NCI-H345 treated with DMSO at 0.1 percent for 48 hours (cell line): ENCODE data around the gene SCEL.

Source experiments
- DNase-seq: peaks from one replicate; lab custom pipeline; 2025; ENCODE audit not compliant: unreplicated experiment; lab: John Stamatoyannopoulos, UW

SCEL gene

DNA sequence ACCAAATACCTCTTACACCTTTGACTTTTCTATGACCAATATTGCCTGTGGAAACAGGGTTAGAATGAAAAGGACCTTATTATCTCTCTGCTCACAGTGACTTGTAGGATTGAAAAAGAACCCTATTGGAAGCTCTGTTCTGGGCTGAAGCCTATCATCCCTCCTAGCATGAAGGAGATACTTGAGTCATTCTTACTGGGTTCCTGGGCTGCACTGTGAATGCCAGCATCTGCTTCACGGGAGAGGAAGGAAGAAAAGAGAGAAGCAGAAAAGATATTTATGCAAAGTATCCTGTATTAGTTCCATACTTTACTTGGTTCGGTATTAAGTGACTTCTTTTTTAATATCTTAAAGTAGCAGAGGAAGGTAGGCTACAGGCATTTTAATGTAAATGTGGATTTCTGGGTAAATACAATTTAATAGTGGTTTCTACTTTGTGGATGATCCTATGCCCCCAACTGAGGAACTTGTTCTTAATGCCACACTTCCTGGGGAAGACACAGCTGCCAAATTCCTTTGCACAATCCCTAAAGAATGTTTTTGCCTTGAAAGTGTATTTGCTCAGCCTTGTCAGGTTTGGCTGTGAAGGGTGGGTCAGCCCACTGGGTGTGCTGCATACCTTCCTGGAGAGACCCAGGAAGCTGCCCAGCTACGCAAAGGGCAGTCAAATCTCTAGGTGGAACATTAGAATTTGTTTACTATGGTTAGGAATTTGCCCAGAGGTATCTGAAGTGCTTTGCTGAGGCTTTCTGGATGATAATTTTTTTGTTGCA, 13.7 kb upstream of the SCEL start:
- DNase-seq: no peak

DNA sequence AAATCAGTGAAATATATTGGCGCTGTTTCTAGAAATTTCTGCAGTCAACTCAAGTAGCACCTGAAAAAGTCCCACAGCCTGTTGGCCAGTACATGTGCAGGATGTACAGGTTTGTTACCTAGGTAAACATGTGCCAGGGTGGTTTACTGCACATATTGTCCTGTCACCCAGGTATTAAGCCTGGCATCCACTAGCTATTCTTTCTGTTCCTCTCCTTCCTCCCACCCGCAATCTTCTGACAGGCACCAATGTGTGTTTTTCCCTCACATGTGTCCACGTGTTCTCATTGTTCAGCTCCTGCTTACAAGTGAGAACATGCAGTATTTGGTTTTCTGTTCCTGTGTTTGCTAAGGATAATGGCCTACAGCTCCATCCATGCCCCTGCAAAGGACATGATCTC, 13.1 kb upstream of the SCEL start:
- DNase-seq: no peak

GRCh38 chr13:77523386-77523785, 12.1 kb upstream of the SCEL start:
- DNase-seq: no peak

DNA sequence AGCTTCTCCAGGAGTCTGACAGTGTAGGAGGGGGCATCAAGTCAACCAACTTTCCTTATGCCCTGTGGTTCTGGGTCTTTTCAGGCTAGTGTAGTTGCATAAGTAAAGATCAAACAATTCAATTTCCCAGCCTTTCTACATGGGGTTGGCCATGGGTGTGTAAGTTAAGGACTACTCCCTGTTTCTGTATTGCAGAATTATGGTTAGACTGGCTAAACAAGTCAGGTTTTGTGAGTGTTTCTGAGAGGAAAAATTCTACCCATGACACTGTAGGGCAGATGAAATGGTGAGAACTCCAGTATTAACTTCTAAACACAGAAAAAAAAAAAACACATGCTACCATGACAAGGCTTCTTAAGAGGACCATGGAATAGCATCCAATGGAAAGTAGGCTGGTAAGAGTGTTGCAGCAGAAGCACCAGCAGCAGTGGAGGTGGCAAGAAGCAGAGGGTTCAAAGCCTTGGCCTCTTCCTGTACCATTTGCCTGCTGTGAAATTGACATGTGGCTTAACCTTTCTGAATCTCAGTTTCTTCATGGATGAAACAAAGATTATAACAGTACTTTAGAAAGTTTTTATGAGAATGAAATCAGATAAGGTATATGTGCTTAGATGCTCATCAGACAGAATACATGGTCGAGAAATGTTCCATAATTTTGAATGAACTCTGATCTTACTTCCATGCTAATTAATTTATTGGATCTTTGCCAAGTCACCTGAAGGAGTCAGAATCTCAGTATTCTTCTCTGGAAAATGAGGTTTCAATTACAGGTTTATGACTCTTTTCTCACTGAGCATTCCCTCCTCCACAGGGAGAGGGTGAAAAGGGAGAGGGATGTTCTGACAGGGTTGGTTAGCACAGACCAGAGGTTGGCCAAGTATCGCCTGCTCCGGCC, 11.4 kb upstream of the SCEL start:
- DNase-seq: no peak

- DNase-seq: no peak
Observed at GRCh38 chr13:77528414-77528813, 7.1 kb upstream of the SCEL start.

DNA sequence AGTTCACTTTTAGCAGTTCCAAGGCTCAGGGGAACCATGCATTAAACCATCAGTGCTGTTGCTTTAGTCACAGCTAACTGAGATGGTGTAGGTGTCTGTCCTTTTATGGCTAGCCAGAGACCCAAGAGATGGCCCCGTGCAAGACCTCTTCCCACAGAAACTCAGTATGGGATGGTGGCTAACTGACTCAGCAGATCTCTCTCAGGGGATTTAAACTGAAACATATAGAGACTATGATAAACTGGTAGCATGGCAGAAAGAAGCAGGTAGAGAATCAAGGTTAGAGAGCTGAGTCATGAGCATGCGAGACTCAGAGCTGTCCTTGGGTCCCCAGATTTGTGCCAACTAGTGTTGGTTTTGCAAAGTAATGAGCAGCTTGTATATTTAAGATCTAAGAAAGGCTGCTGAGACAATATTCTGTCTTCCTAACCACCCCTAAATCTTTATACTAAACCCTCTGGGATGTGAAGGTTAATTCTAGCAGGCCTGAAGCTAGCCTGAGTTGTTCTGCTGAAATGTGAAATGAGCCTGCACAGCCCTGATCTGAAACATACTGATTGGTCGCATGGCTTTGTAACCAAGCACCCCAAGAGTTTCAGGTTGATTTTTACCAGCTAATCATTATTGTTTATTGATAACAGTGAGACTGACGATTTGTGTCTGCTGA, 6.5 kb upstream of the SCEL start:
- no peak for DNase-seq

DNA sequence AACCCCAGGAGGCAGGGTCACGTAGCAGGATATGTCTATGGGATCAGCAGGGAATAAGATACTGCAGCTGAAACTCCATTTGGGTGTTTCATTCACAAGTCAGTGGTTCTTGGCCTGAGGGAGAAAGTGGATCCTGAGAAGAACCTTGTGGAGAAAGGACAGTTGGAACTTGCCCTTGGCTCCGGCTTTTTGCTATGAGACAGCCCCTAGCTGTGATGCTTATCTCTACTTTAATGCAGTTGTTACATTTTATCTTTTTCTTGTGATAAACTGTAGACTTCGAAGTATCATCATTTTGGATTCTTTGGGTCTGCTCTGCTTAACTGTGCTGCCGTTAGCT, 6.0 kb upstream of the SCEL start:
- DNase-seq: no peak

DNA sequence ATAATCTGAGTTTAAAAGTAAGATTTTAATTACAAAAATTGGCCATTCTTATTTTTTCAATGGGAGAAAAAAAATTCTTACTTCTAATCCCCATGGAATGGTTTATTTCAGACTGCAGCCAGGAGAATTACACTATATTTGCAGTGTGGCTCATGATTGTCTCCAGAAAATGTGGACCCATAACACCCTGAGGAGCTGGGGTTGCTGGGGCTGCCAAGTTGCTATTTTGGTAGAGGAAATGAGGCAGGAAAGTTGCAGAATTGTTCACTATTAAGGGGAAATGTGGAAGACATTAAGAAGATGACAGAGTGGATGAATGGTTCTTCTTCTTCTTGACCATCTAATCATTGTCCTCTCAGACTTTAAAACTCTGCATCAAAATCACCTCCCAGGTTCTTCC, 4.6 kb upstream of the SCEL start:
- no peak for DNase-seq

DNA sequence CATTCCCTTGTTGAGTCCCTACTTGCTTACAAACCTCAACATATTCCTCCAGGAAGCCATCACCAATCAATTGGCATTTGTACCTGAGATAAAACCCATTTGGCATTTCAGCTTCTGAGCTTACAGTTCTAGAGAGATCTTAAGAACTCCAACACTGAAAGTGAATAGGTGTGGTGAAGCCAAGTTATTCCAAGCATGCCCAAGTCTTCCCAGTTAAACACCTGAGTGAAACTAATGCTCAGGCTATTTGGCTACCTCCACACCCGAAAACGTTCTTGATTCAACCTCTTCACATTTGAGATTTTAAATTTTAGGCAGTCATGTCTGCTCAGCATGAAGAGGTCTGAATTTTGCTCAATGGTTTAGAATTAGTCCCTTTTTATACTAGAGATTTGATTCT, 2.5 kb upstream of the SCEL start:
- no peak for DNase-seq

DNA sequence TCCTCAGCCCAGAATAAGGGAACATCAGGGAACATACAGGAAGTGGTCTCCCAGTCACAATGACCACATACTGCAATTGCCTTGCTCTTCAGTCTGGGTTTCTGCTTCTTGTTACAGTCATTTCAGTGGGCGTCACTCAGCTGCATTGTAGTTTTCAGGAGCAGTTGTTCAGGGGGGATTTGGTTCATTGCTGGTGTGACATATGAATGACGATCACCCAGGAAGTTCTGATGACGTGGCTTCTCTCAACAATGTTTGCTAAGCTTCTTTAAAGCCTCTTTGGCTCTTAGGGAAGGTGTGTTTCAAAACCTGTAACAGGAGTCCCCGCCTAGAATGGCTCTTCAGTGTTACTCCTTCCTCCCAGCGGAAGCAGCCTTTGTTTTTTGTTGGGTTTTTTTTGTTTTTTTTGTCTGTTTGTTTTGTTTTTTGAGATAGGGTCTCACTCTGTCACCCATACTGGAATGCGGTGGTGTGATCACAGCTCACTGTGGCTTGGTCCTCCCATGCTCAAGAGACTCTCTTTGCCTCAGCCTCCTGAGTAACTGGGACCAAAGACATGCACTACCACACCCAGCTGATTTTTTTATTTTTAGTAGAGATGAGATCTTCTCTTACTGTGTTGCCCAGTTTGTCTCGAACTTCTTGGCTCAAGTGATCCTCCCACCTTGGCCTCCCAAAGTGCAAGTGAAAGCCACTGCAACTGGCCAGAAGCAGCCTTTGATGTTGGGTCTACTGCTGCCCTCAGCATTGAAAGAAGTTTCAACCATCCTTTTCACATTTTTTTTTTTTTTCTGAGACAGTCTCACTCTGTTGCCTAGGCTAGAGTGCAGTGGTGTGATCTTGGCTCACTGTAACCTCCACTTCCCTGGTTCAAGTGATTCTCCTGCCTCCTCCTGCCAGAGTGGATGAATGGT, 1.4 kb upstream of the SCEL start:
- no peak for DNase-seq

DNA sequence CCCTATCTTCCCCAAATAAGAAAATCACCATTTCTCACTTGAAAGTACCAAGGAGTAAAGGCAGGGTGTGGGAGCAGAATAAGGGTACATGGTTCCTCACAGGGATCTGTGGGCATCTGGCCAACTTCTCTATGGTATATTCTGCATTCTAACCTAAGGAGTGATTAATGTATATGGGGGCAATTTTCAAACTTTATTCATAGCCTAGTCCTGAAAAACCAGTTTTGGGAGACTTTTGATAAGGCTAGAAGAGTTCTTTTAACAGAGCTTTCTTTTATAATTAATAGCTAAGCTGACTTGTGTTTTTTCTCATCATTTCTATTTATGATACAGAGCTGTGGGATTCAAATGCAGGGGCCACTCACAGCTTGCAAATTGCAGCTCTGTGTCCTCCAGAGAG, 852 bp downstream of the SCEL start:
- no peak for DNase-seq

GRCh38 chr13:77537289-77537919, 1.9 kb downstream of the SCEL start:
- no peak for DNase-seq

DNA sequence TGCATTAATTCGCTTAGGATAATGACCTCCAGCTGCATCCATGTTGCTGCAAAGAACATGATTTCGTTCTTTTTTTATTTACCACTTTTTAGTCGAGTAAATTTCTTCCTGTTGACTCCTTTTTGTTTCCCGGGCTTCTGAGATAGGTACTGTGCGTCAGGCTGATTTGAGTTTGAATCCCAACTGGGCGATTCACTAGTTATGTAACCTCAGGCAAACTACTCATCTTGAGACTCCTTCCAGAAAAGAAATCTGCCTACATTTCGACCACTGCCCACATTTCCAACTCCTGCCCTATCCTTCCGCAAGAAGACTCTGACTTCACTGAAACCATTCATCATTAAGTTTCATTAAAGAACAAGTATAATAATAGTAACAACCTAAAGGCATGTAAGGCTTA, 8.2 kb downstream of the SCEL start:
- DNase-seq: no peak

GRCh38 chr13:77544355-77544754, 8.8 kb downstream of the SCEL start:
- no peak for DNase-seq

GRCh38 chr13:77544758-77545338, 9.3 kb downstream of the SCEL start:
- DNase-seq: no peak

- DNase-seq: no peak
Observed at GRCh38 chr13:77545626-77546412, 10.3 kb downstream of the SCEL start.

DNA sequence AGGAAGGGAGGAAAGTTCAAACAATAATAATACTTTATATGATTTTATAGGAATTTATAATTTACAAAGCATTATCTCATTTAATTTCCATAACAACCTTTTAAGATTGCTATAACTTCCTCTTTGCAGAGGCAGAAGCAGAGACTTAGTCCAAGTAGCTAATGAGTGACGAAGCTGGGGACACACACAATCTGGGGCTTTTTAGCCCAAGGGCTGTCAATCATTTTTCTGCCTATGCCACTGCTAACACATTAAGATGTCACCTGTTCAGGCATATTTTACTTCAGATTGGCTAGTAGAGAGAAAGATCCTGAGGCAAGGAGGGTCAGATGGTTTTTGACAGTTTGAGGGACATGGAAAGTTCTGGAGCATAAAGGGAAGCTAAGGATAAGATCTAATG, 12.6 kb downstream of the SCEL start:
- no peak for DNase-seq

GRCh38 chr13:77548594-77548993, 13.1 kb downstream of the SCEL start:
- DNase-seq: no peak

DNA sequence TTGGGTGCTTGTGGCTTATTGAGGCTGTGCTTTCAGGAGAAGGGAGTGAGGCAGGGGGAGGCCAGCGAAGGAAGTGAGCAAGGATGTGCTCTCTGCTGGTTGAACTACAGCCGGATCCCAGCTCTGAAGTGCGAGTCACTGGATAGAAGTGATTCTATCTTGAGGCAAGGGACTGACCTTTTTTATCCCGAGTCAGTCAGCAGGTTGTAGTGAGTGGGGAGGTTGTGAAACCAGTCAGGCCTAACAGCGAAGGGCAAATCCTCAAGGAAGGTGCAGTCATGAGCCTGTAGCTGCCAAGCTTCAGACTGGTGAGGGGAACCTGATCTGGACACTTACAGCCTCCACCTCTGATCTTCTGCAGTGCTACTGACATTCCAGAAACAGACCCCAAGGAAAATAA, 18.6 kb downstream of the SCEL start:
- no peak for DNase-seq
